Astrocyte (in vitro differentiated cells and primary cell): ENCODE measurements around the gene KRT78. TPM values are rescaled to one million over a fixed set of nuclear protein-coding genes. Genes with fewer than 3 reads are reported as not detected.

ENCODE experiments used
- DNase-seq: peaks from one replicate; pipeline ENCODE4 v3.0.0-alpha.2; 2010; ENCODE audit warnings: low read depth
- FAIRE-seq: peaks from 2 replicates; lab custom pipeline; 2011; peaks lifted over from hg19 to GRCh38; lab: Jason Lieb, UNC
- H2AFZ ChIP-seq: 2 replicates; pipeline ENCODE4 v1.6.0; 2012; ENCODE audit warnings: low read depth, low read length, inconsistent platforms
- H3K27ac ChIP-seq: 2 replicates; pipeline ENCODE4 v1.5.1; 2011; ENCODE audit warnings: low read depth, low read length, inconsistent platforms
- H3K27me3 ChIP-seq: 2 replicates; pipeline ENCODE4 v1.6.0; 2011; ENCODE audit warnings: low read length, inconsistent platforms; ENCODE audit not compliant: insufficient read depth
- H3K36me3 ChIP-seq: 2 replicates; pipeline ENCODE4 v1.5.1; 2011; ENCODE audit warnings: low read length, inconsistent platforms; ENCODE audit not compliant: insufficient read depth
- H3K4me1 ChIP-seq: 2 replicates; pipeline ENCODE4 v1.5.1; 2011; ENCODE audit warnings: low read length, inconsistent platforms; ENCODE audit not compliant: insufficient read depth
- H3K4me2 ChIP-seq: 2 replicates; pipeline ENCODE4 v1.6.0; 2012; ENCODE audit warnings: low read length, inconsistent platforms
- H3K4me3 ChIP-seq: 2 replicates; pipeline ENCODE4 v1.5.1; 2011; ENCODE audit warnings: low read depth, mild to moderate bottlenecking, low read length, inconsistent platforms; ENCODE audit not compliant: insufficient read depth
- H3K79me2 ChIP-seq: 2 replicates; pipeline ENCODE4 v1.6.0; 2012; ENCODE audit warnings: mild to moderate bottlenecking, low read length, inconsistent platforms; ENCODE audit not compliant: insufficient read depth
- H3K9ac ChIP-seq: 2 replicates; pipeline ENCODE4 v1.6.0; 2012; ENCODE audit warnings: mild to moderate bottlenecking, low read length, inconsistent platforms
- H3K9me3 ChIP-seq: 2 replicates; pipeline ENCODE4 v1.5.1; 2012; ENCODE audit warnings: low read depth, mild to moderate bottlenecking, low read length, inconsistent platforms; ENCODE audit not compliant: insufficient read depth
- H4K20me1 ChIP-seq: 2 replicates; pipeline ENCODE4 v1.6.0; 2012; ENCODE audit warnings: low read length, inconsistent platforms; ENCODE audit not compliant: insufficient read depth
- H3K27ac Mint-ChIP-seq: one replicate; pipeline ENCODE4 v1.8.0; 2021; ENCODE audit warnings: mild to moderate bottlenecking, mixed read lengths; ENCODE audit not compliant: unreplicated experiment
- H3K27me3 Mint-ChIP-seq: one replicate; pipeline ENCODE4 v1.8.0; 2021; ENCODE audit warnings: low read depth, mixed read lengths; ENCODE audit not compliant: unreplicated experiment
- H3K36me3 Mint-ChIP-seq: one replicate; pipeline ENCODE4 v1.8.0; 2021; ENCODE audit warnings: low read depth, mixed read lengths; ENCODE audit not compliant: unreplicated experiment
- H3K4me1 Mint-ChIP-seq: one replicate; pipeline ENCODE4 v1.8.0; 2021; ENCODE audit warnings: low read depth, mixed read lengths; ENCODE audit not compliant: unreplicated experiment
- H3K4me3 Mint-ChIP-seq: one replicate; pipeline ENCODE4 v1.8.0; 2021; ENCODE audit warnings: mild to moderate bottlenecking, moderate library complexity, mixed read lengths; ENCODE audit not compliant: unreplicated experiment
- H3K9me3 Mint-ChIP-seq: one replicate; pipeline ENCODE4 v1.8.0; 2021; ENCODE audit warnings: mild to moderate bottlenecking, mixed read lengths; ENCODE audit not compliant: unreplicated experiment
- CTCF ChIP-seq: IDR thresholded peaks from 2 replicates; pipeline ENCODE4 v1.5.1; 2011; ENCODE audit warnings: low read depth, mild to moderate bottlenecking, inconsistent platforms, low read length, moderate library complexity; ENCODE audit not compliant: insufficient read depth
- EZH2 ChIP-seq: IDR thresholded peaks from 2 replicates; pipeline ENCODE4 v1.6.1; 2012; ENCODE audit warnings: mild to moderate bottlenecking, low read length, inconsistent platforms; ENCODE audit not compliant: insufficient read depth
- total RNA-seq: library from RNA; stranded (reverse); gene quantifications from 2 replicates; pipeline ENCODE4 v1.2.1, GENCODE V29; 2021

KRT78 gene
- total RNA-seq, 1 donor from 2014 or later = not detected

- H3K4me1 ChIP-seq = peaks cover 7% of the 10 kb centered on the region
- H3K4me2 ChIP-seq = no peak overlapping the region
- no peak overlapping the region for H3K9ac ChIP-seq
- Mint-ChIP-seq H3K36me3 (peaks cover 1% of the 10 kb centered on the region), H3K4me3 (no peak overlapping the region), H3K27ac (no peak overlapping the region), H3K27me3 (peaks cover 53% of the 10 kb centered on the region), H3K9me3 (peaks cover 8% of the 10 kb centered on the region), H3K4me1 (no peaks in the 10 kb centered on the region)
- TF ChIP-seq EZH2 (no peak), CTCF (no peak)
- DNase-seq (no peak), FAIRE-seq (no peak)
- H2AFZ ChIP-seq = no peak overlapping the region
- no peak overlapping the region for H3K27ac ChIP-seq
- H4K20me1 ChIP-seq = no peaks in the 10 kb centered on the region
- no peaks in the 10 kb centered on the region for H3K36me3 ChIP-seq
- no peaks in the 10 kb centered on the region for H3K9me3 ChIP-seq
- no peaks in the 10 kb centered on the region for H3K27me3 ChIP-seq
- no peaks in the 10 kb centered on the region for H3K79me2 ChIP-seq
- no peak overlapping the region for H3K4me3 ChIP-seq
These were observed 4.4 kb downstream of the KRT78 start for GRCh38 chr12:52844386-52844785.

DNA sequence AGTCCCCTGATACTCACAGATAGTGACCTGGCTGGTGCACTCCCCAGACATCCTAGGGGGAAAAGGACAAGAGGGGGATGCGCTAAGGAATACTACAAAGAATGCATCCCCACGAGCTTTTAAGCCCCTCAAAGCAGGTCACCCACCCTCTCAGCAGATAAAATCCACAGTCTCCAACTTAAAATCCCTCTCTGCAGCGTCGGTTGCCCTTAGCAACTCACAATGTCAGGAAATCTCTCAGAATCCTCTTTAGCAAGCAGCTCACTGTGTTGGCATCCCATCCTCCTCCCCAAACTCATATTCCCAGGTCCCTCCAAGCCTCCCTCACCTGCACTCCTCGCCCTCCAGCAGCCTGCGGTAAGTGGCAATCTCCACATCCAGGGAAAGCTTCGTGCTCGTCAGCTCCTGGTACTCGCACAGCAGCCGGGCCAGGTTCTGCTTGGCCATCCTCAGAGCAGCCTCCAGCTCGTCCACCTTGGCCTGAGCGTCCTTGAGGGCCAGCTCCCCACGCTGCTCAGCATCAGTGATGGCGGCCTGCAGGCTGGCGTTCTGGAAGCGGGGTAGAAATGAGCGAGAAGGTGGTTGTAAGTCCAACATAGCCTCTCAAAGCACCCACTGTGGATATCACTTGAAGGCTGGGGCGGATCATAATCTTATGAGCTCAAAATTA, 9.2 kb downstream of the KRT78 start:
- Histone ChIP-seq H3K4me3 (no peak overlapping the region), H3K36me3 (no peaks in the 10 kb centered on the region), H3K27ac (no peak overlapping the region), H2AFZ (no peak overlapping the region), H3K9ac (no peak overlapping the region), H3K79me2 (no peaks in the 10 kb centered on the region), H3K27me3 (no peaks in the 10 kb centered on the region), H3K4me2 (no peak overlapping the region), H3K4me1 (peaks cover 39% of the 10 kb centered on the region), H4K20me1 (no peaks in the 10 kb centered on the region), H3K9me3 (no peaks in the 10 kb centered on the region)
- H3K27ac Mint-ChIP-seq = no peak overlapping the region
- no peak overlapping the region for H3K4me3 Mint-ChIP-seq
- H3K36me3 Mint-ChIP-seq = no peaks in the 10 kb centered on the region
- peaks cover 27% of the 10 kb centered on the region for H3K4me1 Mint-ChIP-seq
- no peak for TF ChIP-seq EZH2
- TF ChIP-seq CTCF = no peak
- no peak for DNase-seq
- H3K27me3 Mint-ChIP-seq = peaks cover 28% of the 10 kb centered on the region
- no peaks in the 10 kb centered on the region for H3K9me3 Mint-ChIP-seq
- no peak for FAIRE-seq

DNA sequence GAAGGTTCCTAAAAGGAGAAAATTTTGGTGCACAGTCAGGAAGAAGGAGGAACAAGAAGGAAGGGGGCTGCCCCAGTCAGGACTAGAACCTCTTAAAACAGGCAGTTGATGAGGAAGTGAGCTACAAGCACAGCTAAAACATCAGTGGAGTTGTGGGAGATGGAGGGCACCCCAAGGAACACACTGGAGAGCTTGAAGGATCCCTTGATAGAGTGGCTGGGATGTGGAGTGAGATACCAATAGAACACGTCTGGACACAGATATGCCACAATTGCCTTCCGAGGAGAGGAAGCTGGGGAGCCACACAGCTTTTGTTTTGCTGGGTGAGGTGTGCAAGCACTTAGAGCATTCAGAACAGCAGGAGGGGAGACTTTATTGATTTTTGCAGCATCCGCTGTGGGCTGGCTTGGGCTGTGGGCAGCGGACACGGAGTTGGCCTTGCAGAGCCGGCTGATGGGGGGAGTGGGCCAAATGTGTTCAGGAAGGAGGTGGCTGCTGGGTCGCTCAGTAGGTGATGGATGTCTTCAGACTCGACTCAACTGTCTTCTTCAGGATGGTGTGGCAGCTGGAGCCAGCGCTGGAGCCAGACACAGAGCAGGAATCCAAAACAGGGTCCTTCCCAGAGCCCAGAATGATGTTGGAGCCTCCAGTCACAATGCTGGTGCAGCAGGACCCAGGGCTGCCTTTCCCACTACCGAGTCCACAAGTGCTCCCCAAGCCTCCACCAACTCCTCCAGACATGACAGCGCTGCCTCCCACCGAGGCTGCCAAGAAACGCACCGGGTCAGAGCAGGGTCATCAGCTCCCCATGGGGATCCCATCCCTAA, 10.0 kb downstream of the KRT78 start:
- peaks cover 28% of the 10 kb centered on the region for H3K27me3 Mint-ChIP-seq
- TF ChIP-seq EZH2 (no peak), CTCF (no peak)
- Histone ChIP-seq H3K9ac (no peak overlapping the region), H2AFZ (no peak overlapping the region), H3K79me2 (no peaks in the 10 kb centered on the region), H4K20me1 (no peaks in the 10 kb centered on the region), H3K36me3 (no peaks in the 10 kb centered on the region), H3K27ac (no peak overlapping the region), H3K4me1 (peaks cover 39% of the 10 kb centered on the region), H3K4me2 (no peak overlapping the region), H3K4me3 (no peak overlapping the region), H3K27me3 (no peaks in the 10 kb centered on the region), H3K9me3 (no peaks in the 10 kb centered on the region)
- no peaks in the 10 kb centered on the region for H3K36me3 Mint-ChIP-seq
- H3K4me3 Mint-ChIP-seq = no peak overlapping the region
- no peak for DNase-seq
- FAIRE-seq = no peak
- no peaks in the 10 kb centered on the region for H3K9me3 Mint-ChIP-seq
- no peak overlapping the region for H3K27ac Mint-ChIP-seq
- peaks cover 27% of the 10 kb centered on the region for H3K4me1 Mint-ChIP-seq
